ENCODE measurements around the gene VRK1.
"Not testable (repeated sequence)": the region's sequence is repeated elsewhere in the genome, so short reads cannot be mapped to it uniquely, and the experiment has no call there.

Gene VRK1

DNA sequence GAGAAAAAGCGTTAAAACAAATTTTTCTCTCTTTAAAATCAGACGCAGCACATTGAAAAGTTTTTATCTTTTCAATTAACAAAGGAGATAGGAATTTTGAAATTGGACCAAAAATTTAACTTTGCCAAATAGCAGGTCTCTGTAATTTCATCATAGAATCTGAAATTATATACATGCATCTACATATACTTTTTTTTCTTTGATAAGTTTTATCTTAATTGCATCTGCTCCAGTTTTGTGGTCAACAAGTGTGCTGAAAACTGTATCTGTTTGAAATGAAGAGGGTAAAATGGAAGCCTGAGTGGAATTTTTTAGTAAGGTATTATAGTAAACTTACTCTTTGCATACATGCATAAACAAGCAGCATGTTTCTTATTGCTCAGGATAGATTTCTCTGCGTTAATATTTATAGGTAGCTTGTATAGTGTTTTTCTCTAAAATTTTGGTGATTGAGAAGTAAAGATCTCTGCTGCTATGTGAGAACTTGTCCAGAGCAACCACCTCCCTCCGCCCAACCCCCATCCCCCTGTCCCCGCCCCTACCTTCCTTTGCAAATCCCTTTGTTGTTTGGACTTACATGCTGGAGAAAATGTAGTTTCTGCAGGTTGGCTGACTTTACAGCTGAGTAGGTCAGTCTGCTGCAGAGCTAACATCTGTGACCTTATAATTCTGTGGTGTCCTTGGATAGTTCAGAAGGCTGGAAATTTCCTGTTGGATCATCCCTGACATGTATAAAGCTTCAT, 64.6 kb downstream of the VRK1 start:
- no peak overlapping the region for H3K27ac ChIP-seq
- H3K9ac ChIP-seq = no peak overlapping the region
- peaks cover 40 to 92% (median 76%) of the 10 kb centered on the region in 11 experiments; a peak in 21 of 22 replicates for H3K36me3 ChIP-seq
- no peaks in the 10 kb centered on the region for H3K4me1 ChIP-seq
- H3K9me3 ChIP-seq (replicated peaks in 1 of 11) = peaks cover 0 to 14% (median 0%) of the 10 kb centered on the region in 11 experiments; a peak in 9 of 22 replicates
- H3K27me3 ChIP-seq = no peaks in the 10 kb centered on the region
- TF ChIP-seq Cebpa-rat (IDR thresholded peaks at IDR 0.05) = no peak
- H4K20me1 ChIP-seq = no peaks in the 10 kb centered on the region
- no peak overlapping the region for H3K4me2 ChIP-seq
- H3K4me3 ChIP-seq = no peak overlapping the region

DNA sequence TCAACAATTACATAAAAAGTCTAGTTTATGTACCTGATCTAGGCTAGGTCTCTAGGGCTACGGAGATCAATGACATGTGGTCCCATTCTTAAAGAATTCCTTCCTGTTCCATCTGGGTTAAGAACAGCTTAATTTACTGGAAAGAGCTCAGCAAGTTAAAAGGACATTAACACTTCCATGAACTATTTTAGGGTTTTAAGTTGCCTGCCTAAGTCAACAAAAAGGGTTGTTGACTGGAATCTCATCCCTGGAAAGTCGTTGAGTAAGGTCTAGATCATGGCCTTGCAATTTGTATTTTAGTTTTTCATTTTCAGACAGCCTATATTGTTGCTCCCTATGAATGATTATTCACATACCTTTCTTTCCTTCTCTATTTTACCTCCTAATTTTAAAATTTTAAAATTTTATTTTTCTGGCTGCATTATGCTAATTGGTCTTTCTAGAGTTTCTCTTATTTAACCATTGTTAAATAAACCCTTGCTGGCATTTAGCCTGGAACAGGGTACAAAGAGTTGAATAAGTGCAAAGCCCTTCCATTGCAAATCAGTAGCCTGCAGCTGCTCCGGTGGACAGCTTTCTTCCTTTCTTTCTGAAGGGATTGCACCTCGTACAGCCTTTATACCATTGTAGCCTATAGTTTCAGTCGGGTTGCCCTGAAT, 66.3 kb downstream of the VRK1 start:
- Histone ChIP-seq H3K27ac (no peak overlapping the region), H3K27me3 (no peaks in the 10 kb centered on the region), H3K4me1 (no peaks in the 10 kb centered on the region), H4K20me1 (no peaks in the 10 kb centered on the region), H3K9me3 (replicated peaks in 1 of 11) (peaks cover 0 to 14% (median 0%) of the 10 kb centered on the region in 11 experiments; a peak in 9 of 22 replicates), H3K4me2 (no peak overlapping the region), H3K36me3 (peaks cover 30 to 88% (median 64%) of the 10 kb centered on the region in 11 experiments; a peak in 21 of 22 replicates), H3K9ac (no peak overlapping the region), H3K4me3 (no peak overlapping the region)
- no peak for TF ChIP-seq Cebpa-rat (IDR thresholded peaks at IDR 0.05)

DNA sequence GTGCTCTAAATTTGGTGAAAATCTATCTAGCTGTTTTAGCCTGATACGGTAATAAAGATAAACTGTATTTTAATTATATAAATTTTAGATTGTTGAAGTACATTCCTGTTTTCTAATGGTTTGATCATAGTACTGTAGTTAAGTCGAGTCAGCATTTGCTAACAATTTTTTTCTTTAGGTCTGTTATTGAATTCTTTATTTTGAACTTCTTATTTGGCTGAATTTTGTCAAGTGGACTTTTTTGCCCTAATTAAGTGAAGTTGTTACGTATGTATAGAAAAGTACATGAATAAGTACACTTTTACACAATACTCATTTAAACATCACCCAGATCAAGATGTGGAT, 66.8 kb downstream of the VRK1 start:
- no peak overlapping the region for H3K9ac ChIP-seq

DNA sequence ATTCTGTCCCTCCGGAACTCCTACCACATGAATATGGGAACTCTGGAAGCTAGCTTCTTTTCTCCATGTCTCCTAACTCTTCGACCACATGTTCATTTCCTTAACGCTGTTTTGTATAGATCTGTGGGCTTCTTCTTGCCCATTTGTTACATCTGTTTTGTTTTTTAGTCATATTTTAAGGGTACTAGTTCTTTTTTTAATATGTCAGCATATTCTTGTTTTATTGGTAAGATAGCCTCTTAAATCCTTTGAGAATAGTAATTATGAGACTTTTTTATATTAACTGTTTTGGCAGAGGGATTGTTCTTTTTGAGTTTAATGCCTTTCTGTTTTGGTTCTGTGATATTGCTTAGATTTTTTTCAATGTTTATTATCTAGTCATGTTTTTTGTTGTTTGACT, 70.5 kb downstream of the VRK1 start:
- Histone ChIP-seq H3K9ac (no peak overlapping the region), H3K4me3 (no peak overlapping the region)
- no peak for TF ChIP-seq Cebpa-rat (IDR thresholded peaks at IDR 0.05)

More for the DNA sequence above, 66.8 kb downstream of the VRK1 start:
- Histone ChIP-seq H3K4me1 (no peaks in the 10 kb centered on the region), H3K4me3 (no peak overlapping the region), H3K27me3 (no peaks in the 10 kb centered on the region), H3K4me2 (no peak overlapping the region), H3K36me3 (peaks cover 25 to 88% (median 64%) of the 10 kb centered on the region in 11 experiments; a peak in 21 of 22 replicates), H3K9me3 (replicated peaks in 1 of 11) (peaks cover 0 to 14% (median 0%) of the 10 kb centered on the region in 11 experiments; a peak in 9 of 22 replicates), H4K20me1 (no peaks in the 10 kb centered on the region), H3K27ac (no peak overlapping the region)
- no peak for TF ChIP-seq Cebpa-rat (IDR thresholded peaks at IDR 0.05)

DNA sequence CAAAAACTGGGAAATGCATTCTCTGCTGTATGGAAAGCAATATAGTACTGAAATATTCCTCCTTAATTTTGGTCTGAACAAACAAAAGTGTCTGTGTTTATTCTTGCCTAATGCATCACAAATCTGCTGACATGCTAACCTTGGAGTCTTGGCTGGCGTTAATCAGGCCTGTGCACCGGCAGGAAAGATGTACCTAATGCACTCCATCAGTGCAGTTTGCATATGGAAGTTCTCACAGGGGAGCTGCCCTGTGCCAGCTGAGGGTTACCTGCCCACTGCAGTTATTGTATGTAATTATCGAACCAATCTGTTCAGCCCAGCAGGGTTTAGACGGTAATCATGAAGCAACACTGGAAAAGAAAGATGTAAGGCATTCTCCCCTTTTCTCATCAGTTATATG, 76.9 kb downstream of the VRK1 start:
- no peak overlapping the region for H3K9ac ChIP-seq
- H3K4me3 ChIP-seq = no peak overlapping the region
- no peak overlapping the region for H3K4me2 ChIP-seq
- H3K4me1 ChIP-seq = no peaks in the 10 kb centered on the region
- no peak for TF ChIP-seq Cebpa-rat (IDR thresholded peaks at IDR 0.05)
- peaks cover 15 to 100% (median 76%) of the 10 kb centered on the region in 11 experiments; a peak in 21 of 22 replicates for H3K36me3 ChIP-seq
- no peaks in the 10 kb centered on the region for H3K9me3 ChIP-seq (replicated peaks in 1 of 11)
- H3K27me3 ChIP-seq = no peaks in the 10 kb centered on the region
- no peaks in the 10 kb centered on the region for H4K20me1 ChIP-seq
- no peak overlapping the region for H3K27ac ChIP-seq

More for the DNA sequence above, 70.5 kb downstream of the VRK1 start:
- no peaks in the 10 kb centered on the region for H3K27me3 ChIP-seq
- peaks cover 23 to 98% (median 74%) of the 10 kb centered on the region in 11 experiments; a peak in 21 of 22 replicates for H3K36me3 ChIP-seq
- no peaks in the 10 kb centered on the region for H4K20me1 ChIP-seq
- H3K4me2 ChIP-seq = no peak overlapping the region
- H3K4me1 ChIP-seq = no peaks in the 10 kb centered on the region
- no peak overlapping the region for H3K27ac ChIP-seq
- H3K9me3 ChIP-seq (replicated peaks in 1 of 11) = peaks cover 0 to 14% (median 0%) of the 10 kb centered on the region in 11 experiments; a peak in 9 of 22 replicates

DNA sequence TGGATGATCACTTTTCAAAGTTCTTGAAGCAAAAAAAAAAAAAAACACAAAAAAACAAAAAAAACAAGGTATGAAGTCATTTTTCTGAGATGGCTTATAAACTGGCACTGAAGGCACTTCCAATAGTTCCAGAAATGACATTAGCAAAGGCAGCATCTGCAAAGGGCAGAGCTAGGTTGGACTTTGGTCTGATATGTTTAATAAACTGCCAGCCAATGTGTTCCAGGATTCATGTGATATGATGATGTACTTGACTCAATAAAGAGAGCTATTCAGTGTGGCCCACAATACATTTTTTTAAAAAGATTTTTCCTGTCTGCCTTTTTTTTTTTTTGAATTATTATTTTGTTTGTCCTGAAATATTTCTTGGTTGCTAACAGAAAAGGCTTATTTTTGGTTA, 79.6 kb downstream of the VRK1 start:
- Histone ChIP-seq H3K9ac (no peak overlapping the region), H3K27ac (no peak overlapping the region), H3K4me1 (no peaks in the 10 kb centered on the region), H3K9me3 (replicated peaks in 1 of 11) (peaks cover 0 to 15% (median 6%) of the 10 kb centered on the region in 11 experiments; a peak in 11 of 22 replicates), H3K36me3 (peaks cover 22 to 100% (median 76%) of the 10 kb centered on the region in 11 experiments; a peak in 21 of 22 replicates), H3K27me3 (no peaks in the 10 kb centered on the region), H4K20me1 (no peaks in the 10 kb centered on the region), H3K4me3 (no peak overlapping the region), H3K4me2 (no peak overlapping the region)
- TF ChIP-seq Cebpa-rat (IDR thresholded peaks at IDR 0.05) = no peak

DNA sequence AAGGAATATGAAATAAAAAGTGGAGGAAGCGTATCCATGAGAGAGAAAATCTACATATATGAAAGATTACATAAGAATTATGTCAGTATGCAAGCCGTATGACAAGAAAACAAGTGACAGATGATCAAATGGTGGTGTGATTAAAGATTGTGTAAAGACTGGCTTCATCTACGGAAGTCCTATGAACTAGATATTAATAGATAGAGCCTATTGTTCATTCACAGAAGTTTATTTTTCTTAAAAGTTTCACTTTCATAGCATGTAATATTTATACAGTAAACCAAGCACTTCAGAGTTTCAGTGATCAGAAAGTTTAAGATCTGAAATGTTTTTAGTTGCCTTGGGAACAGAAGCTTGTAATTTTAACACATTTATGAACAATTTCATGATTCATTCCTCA, 84.5 kb downstream of the VRK1 start:
- Histone ChIP-seq H3K4me3 (no peak overlapping the region), H3K4me1 (no peaks in the 10 kb centered on the region), H3K27ac (no peak overlapping the region), H3K9me3 (replicated peaks in 1 of 11) (peaks cover 7 to 27% (median 16%) of the 10 kb centered on the region in 11 experiments; a peak in 21 of 22 replicates), H4K20me1 (no peaks in the 10 kb centered on the region), H3K9ac (no peak overlapping the region), H3K4me2 (no peak overlapping the region), H3K27me3 (no peaks in the 10 kb centered on the region), H3K36me3 (peaks cover 23 to 72% (median 57%) of the 10 kb centered on the region in 11 experiments)
- TF ChIP-seq Cebpa-rat (IDR thresholded peaks at IDR 0.05) = no peak

DNA sequence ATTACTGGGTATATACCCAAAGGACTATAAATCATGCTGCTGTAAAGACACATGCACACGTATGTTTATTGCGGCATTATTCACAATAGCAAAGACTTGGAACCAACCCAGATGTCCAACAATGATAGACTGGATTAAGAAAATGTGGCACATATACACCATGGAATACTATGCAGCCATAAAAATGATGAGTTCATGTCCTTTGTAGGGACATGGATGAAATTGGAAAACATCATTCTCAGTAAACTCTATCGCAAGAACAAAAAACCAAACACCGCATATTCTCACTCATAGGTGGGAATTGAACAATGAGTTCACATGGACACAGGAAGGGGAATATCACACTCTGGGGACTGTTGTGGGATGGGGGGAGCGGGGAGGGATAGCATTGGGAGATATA, 86.8 kb downstream of the VRK1 start:
- H3K9ac ChIP-seq, H3K27me3 ChIP-seq, H3K4me1 ChIP-seq, H3K4me3 ChIP-seq, H4K20me1 ChIP-seq, H3K27ac ChIP-seq, H3K4me2 ChIP-seq: not testable (repeated sequence)
- peaks cover 7 to 27% (median 16%) of the 10 kb centered on the region in 11 experiments; a peak in 21 of 22 replicates for H3K9me3 ChIP-seq (replicated peaks in 1 of 11)
- H3K36me3 ChIP-seq = peaks cover 22 to 62% (median 42%) of the 10 kb centered on the region in 11 experiments

DNA sequence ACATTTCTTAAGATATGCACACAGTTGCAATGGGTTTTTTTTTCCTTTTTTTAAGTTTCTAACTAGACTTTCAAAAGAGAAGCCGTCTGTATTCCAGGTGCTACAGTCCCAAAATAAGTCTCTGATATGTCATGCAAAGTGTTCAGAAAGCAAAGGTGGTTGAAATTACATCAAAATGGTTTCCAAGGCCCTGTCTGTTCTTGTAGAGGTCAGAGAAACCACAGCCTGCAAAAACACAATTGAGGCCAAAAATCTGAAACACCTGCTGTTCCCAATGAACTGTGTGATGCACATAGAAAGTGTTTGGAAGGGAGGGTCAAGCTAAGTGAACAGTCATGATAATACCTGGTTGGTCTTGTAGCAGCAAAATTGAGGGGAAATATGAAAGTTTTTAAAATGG, 91.0 kb downstream of the VRK1 start:
- no peak for TF ChIP-seq Cebpa-rat (IDR thresholded peaks at IDR 0.05)
- no peak overlapping the region for H3K4me2 ChIP-seq
- no peak overlapping the region for H3K4me3 ChIP-seq
- no peaks in the 10 kb centered on the region for H3K27me3 ChIP-seq
- H4K20me1 ChIP-seq = no peaks in the 10 kb centered on the region
- H3K9ac ChIP-seq = no peak overlapping the region
- H3K27ac ChIP-seq = no peak overlapping the region
- peaks cover 0 to 18% (median 0%) of the 10 kb centered on the region in 10 experiments; a peak in 3 of 20 replicates for H3K4me1 ChIP-seq
- H3K9me3 ChIP-seq (replicated peaks in 1 of 11) = no peaks in the 10 kb centered on the region
- H3K36me3 ChIP-seq = peaks cover 0 to 21% (median 7%) of the 10 kb centered on the region in 11 experiments; a peak in 9 of 22 replicates

Measured in BLaER1 treated with 17β-estradiol and CSF1 and Interleukin-3, amounts not matched to agents 10 nM and 100 nM (cell line).